ENCODE measurements around the gene EDNRA. TPM values are rescaled to one million over a fixed set of nuclear protein-coding genes. Genes with fewer than 3 reads are reported as not detected.

Gene EDNRA
- total RNA-seq, 3 donors from 2014 or later, result 2.6 to 11.1 (median 5.2) TPM

DNA sequence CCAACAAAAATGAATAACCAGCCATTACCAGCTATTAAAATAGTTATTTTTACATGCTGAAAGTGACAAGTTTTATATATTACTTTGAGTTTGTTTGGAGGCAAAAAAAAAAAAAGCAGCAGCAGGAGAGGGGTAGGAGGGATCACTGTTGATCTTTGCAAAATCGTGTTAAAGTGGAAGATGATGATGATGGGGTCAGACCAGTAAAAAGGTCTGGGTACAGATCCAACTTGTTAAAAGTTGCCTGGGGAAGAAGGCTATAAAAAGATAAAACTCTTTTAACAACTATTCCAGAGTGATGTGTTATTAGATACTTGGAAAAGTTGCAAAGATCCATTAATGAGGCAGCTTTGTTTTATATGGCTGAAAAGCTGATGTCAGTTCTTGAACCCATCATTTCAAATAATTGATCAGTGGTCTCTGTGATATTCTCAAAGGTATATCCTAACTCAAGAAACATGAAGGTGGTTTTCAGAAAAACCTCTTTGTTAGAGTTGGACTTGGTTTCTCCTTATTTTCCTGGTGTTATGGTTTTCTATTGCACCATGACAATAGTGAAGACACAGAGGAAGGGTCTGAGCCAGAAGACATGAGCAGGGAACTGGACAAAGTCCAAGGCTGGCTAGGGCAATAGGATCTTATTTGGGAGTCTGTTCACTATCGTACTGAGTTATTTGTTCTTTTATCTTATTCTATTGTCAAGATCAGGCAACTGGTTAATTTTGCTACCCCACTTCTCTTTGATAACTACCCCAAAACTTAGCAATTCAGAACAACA lies 44.8 kb downstream of the EDNRA start:
- Histone ChIP-seq H3K27ac (no peak overlapping the region), H3K9me3 (no peaks in the 10 kb centered on the region), H3K4me1 (no peaks in the 10 kb centered on the region), H3K27me3 (no peaks in the 10 kb centered on the region), H3K36me3 (no peaks in the 10 kb centered on the region), H3K4me3 (no peak overlapping the region)
- no peak for DNase-seq (ENCODE audit: low spot score in 2 of 2)
- intact Hi-C loops (cut with DNase I; ENCODE audit: low total_unique reads), result no loop called here
- TF ChIP-seq POLR2A (IDR thresholded peaks at IDR 0.05) (no peak), POLR2AphosphoS5 (IDR thresholded peaks at IDR 0.05) (no peak)
- TF ChIP-seq, protein P1, sequence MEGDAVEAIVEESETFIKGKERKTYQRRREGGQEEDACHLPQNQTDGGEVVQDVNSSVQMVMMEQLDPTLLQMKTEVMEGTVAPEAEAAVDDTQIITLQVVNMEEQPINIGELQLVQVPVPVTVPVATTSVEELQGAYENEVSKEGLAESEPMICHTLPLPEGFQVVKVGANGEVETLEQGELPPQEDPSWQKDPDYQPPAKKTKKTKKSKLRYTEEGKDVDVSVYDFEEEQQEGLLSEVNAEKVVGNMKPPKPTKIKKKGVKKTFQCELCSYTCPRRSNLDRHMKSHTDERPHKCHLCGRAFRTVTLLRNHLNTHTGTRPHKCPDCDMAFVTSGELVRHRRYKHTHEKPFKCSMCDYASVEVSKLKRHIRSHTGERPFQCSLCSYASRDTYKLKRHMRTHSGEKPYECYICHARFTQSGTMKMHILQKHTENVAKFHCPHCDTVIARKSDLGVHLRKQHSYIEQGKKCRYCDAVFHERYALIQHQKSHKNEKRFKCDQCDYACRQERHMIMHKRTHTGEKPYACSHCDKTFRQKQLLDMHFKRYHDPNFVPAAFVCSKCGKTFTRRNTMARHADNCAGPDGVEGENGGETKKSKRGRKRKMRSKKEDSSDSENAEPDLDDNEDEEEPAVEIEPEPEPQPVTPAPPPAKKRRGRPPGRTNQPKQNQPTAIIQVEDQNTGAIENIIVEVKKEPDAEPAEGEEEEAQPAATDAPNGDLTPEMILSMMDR (IDR thresholded peaks at IDR 0.05), result no peak

DNA sequence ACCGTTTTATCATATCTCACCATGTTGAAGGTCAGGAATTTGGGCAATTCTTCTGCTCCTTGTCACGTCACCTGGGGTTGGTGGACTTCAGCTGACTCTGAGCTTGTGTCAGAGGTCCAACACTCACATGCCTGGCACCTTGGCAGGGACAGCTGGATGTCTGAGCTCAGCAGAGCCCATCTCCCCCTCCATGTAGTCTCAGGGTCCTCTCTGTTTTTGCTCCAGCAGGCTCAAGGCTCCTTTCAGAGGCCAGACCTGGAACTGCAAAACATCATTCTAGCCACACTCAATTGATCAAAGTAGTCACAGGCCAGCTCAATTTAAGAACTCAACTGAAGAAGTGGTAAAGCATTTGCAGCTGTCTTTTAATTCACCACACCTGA lies 45.4 kb downstream of the EDNRA start:
- H3K27ac ChIP-seq, result no peak overlapping the region
- no peaks in the 10 kb centered on the region for H3K27me3 ChIP-seq
- no peaks in the 10 kb centered on the region for H3K4me1 ChIP-seq
- TF ChIP-seq, protein P1 (IDR thresholded peaks at IDR 0.05), result no peak
- TF ChIP-seq POLR2A (IDR thresholded peaks at IDR 0.05) (no peak), POLR2AphosphoS5 (IDR thresholded peaks at IDR 0.05) (no peak)
- no peak overlapping the region for H3K4me3 ChIP-seq
- no peak for DNase-seq (ENCODE audit: low spot score in 2 of 2)
- no peaks in the 10 kb centered on the region for H3K9me3 ChIP-seq
- no peaks in the 10 kb centered on the region for H3K36me3 ChIP-seq
- intact Hi-C loops (cut with DNase I; ENCODE audit: low total_unique reads), result no loop called here

DNA sequence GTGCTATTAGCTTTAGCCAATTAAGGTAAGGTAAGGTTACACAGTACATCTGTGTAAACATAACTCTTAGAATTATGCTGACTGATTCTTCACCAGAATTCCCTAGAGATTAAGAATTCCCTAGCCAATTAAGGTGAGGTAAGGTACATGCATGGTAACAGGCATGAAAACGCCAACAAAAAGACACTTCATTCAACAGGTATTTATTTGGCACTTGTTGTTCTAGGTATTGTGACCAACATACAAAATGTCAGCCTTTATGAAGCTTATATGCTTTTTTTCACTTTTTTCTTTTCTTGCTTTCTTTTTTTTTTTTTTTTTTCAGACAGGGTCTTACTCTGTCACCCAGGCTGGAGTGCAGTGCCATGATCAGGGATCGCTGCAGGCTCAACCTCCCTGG lies 47.2 kb downstream of the EDNRA start:
- TF ChIP-seq, protein P1 (IDR thresholded peaks at IDR 0.05), result no peak
- TF ChIP-seq POLR2A (IDR thresholded peaks at IDR 0.05) (no peak), POLR2AphosphoS5 (IDR thresholded peaks at IDR 0.05) (no peak)
- DNase-seq (ENCODE audit: low spot score in 2 of 2), result no peak
- no peak overlapping the region for H3K27ac ChIP-seq
- no peak overlapping the region for H3K4me3 ChIP-seq
- no peaks in the 10 kb centered on the region for H3K4me1 ChIP-seq
- no peaks in the 10 kb centered on the region for H3K36me3 ChIP-seq
- H3K27me3 ChIP-seq, result no peaks in the 10 kb centered on the region
- intact Hi-C loops (cut with DNase I; ENCODE audit: low total_unique reads), result no loop called here
- no peaks in the 10 kb centered on the region for H3K9me3 ChIP-seq

DNA sequence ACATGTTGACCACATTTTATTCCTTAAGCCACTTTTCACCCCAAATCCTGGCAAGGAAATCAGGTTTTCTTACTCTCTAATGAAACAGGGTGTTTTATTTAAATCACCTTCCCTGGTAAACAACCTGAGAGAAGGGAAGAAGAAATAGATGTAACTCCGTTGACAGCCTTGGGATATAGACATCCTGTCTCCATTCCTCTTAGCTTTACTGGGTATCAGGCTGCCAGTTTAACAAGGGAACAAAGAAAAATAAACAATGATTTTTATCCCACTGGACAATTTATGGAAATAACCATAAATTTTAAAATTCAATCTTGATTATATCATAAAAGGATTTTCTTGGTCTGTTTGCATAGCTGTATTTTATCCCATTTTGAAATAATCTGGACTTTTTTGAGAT lies 49.2 kb downstream of the EDNRA start:
- TF ChIP-seq POLR2A (IDR thresholded peaks at IDR 0.05) (no peak), POLR2AphosphoS5 (IDR thresholded peaks at IDR 0.05) (no peak)
- TF ChIP-seq, protein P1 (IDR thresholded peaks at IDR 0.05), result no peak
- H3K4me1 ChIP-seq, result no peaks in the 10 kb centered on the region
- intact Hi-C loops (cut with DNase I; ENCODE audit: low total_unique reads), result no loop called here

DNA sequence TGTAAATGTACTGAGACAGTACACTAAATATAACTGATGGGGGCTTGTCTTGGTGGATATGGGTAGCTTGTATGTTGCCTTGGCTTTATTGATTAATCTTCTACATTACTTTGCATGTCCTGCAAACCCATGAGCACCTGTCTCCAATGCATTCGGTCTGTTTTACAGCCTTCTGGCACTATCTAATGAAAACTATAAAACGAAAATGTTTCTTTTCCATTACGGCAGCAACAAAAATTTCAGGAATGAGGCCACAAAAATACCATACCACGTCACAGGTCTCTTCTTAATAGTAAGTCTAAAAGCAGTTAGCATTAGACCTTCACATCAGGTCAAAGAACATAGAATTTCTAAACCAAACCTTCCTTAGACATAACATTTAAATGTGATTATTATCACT lies 49.8 kb downstream of the EDNRA start:
- H3K4me3 ChIP-seq, result no peak overlapping the region
- H3K4me1 ChIP-seq, result no peaks in the 10 kb centered on the region
- H3K9me3 ChIP-seq, result no peaks in the 10 kb centered on the region
- no peak for DNase-seq (ENCODE audit: low spot score in 2 of 2)
- no peaks in the 10 kb centered on the region for H3K36me3 ChIP-seq
- intact Hi-C loops (cut with DNase I; ENCODE audit: low total_unique reads), result no loop called here
- TF ChIP-seq, protein P1 (IDR thresholded peaks at IDR 0.05), result no peak
- no peak overlapping the region for H3K27ac ChIP-seq
- no peaks in the 10 kb centered on the region for H3K27me3 ChIP-seq

More for the DNA sequence above, 49.2 kb downstream of the EDNRA start:
- DNase-seq (ENCODE audit: low spot score in 2 of 2), result no peak
- no peak overlapping the region for H3K27ac ChIP-seq
- H3K4me3 ChIP-seq, result no peak overlapping the region
- H3K9me3 ChIP-seq, result no peaks in the 10 kb centered on the region
- no peaks in the 10 kb centered on the region for H3K27me3 ChIP-seq
- no peaks in the 10 kb centered on the region for H3K36me3 ChIP-seq

All from breast epithelium (tissue), 4 donors.